Posterior vena cava (tissue), 2 donors: ENCODE measurements around the gene FLT1. TPM values are rescaled to one million over a fixed set of nuclear protein-coding genes. Genes with fewer than 3 reads are reported as not detected.

Source experiments
- DNase-seq: peaks from one replicate; pipeline ENCODE4 v3.0.0-alpha.2; 2020; ENCODE audit warnings: low spot score
- intact Hi-C, 2 donors: fragments of 100-400 bp; cut with DNase I; formaldehyde crosslinking; loops; one replicate each; pipeline versions ENCODE4 v1.14.1 to v1.14.2; 2022 to 2023
- total RNA-seq, 2 donors: library from RNA; stranded (reverse); fragmentation: NEBNext Ultra II Directional; extraction: Animal tissue kit (Norgen Biotek cat#: 25700); gene quantifications; one replicate each; pipeline ENCODE4 v1.2.1, GENCODE V29; 2021
- donor health status: DM: yes; HTN: yes; CAD: no.
- donor health status: DM: yes; HTN: yes; CAD: no.

The FLT1 gene
- total RNA-seq, 2 donors from 2014 or later: 32.0 to 32.7 TPM

- no peak for DNase-seq
- intact Hi-C loops: no loop called here
Observed at GRCh38 chr13:28494504-28494777, 487 bp downstream of the FLT1 start.

- intact Hi-C loops: no loop called here
- no peak for DNase-seq
Observed at GRCh38 chr13:28493740-28494503, 1.0 kb downstream of the FLT1 start.

GRCh38 chr13:28492569-28493367, 2.2 kb downstream of the FLT1 start:
- DNase-seq: no peak
- intact Hi-C loops: no loop called here

GRCh38 chr13:28490061-28490460, 4.9 kb downstream of the FLT1 start:
- DNase-seq: no peak
- intact Hi-C loops: no loop called here

GRCh38 chr13:28489524-28489931, 5.4 kb downstream of the FLT1 start:
- DNase-seq: no peak
- intact Hi-C loops: no loop called here

- no peak for DNase-seq
Observed at GRCh38 chr13:28488376-28489005, 6.4 kb downstream of the FLT1 start.

GRCh38 chr13:28485996-28486543, 8.9 kb downstream of the FLT1 start:
- no peak for DNase-seq
- intact Hi-C loops: no loop called here

More at GRCh38 chr13:28488376-28489005, 6.4 kb downstream of the FLT1 start:
- intact Hi-C loops: no loop called here

- intact Hi-C loops: no loop called here
- DNase-seq: no peak
Observed at GRCh38 chr13:28485551-28485950, 9.4 kb downstream of the FLT1 start.

- no peak for DNase-seq
- intact Hi-C loops: no loop called here
Observed at GRCh38 chr13:28485097-28485496, 9.8 kb downstream of the FLT1 start.

GRCh38 chr13:28483313-28483931, 11.5 kb downstream of the FLT1 start:
- no peak for DNase-seq
- intact Hi-C loops: no loop called here

GRCh38 chr13:28479005-28479404, 15.9 kb downstream of the FLT1 start:
- intact Hi-C loops: no loop called here

GRCh38 chr13:28478127-28478526, 16.8 kb downstream of the FLT1 start:
- intact Hi-C loops: no loop called here
- no peak for DNase-seq

More at GRCh38 chr13:28479005-28479404, 15.9 kb downstream of the FLT1 start:
- DNase-seq: no peak

GRCh38 chr13:28477709-28477973, 17.3 kb downstream of the FLT1 start:
- intact Hi-C loops: no loop called here

GRCh38 chr13:28476919-28477708, 17.8 kb downstream of the FLT1 start:
- no peak for DNase-seq
- intact Hi-C loops: no loop called here

More at GRCh38 chr13:28477709-28477973, 17.3 kb downstream of the FLT1 start:
- DNase-seq: no peak

- DNase-seq: no peak
- intact Hi-C loops: no loop called here
Observed at GRCh38 chr13:28475916-28476725, 18.8 kb downstream of the FLT1 start.

- intact Hi-C loops: no loop called here
- no peak for DNase-seq
Observed at GRCh38 chr13:28474491-28475134, 20.3 kb downstream of the FLT1 start.

GRCh38 chr13:28473044-28473443, 21.9 kb downstream of the FLT1 start:
- DNase-seq: no peak
- intact Hi-C loops: no loop called here

GRCh38 chr13:28471421-28471820, 23.5 kb downstream of the FLT1 start:
- no peak for DNase-seq
- intact Hi-C loops: no loop called here
